HCT116 (cell line): ENCODE measurements around the gene CNOT2. TPM values are rescaled to one million over a fixed set of nuclear protein-coding genes. Genes with fewer than 3 reads are reported as not detected.

ENCODE experiments used
- ATAC-seq: fragments of 200-7000 bp; cut with Tn5 transposase; 2 replicates; pipeline ENCODE4 v1.9.1; 2020; ENCODE audit warnings: mild to moderate bottlenecking, moderate library complexity
- BruUV-seq: library from RNA; stranded (reverse); fragments of 400-500 nt; replicated peaks from 2 replicates; lab custom pipeline; 2021; lab: Mats Ljungman, UMichigan
- CTCF ChIA-PET: fragments of 300-600 bp; sonication (Branson Sonifier 250); formaldehyde crosslinking; loops from one replicate; lab custom pipeline; 2021; ENCODE audit warnings: antibody characterized with exemption; lab: Charles Lee
- POLR2A ChIA-PET: fragments of 300-600, 350-600 bp; sonication (Branson Sonifier 250); formaldehyde crosslinking; loops from one replicate; lab custom pipeline; 2021; ENCODE audit warnings: antibody characterized with exemption; lab: Charles Lee
- RAD21 ChIA-PET, 2 experiments: fragments of 300-600 bp; sonication (Branson Sonifier 250); formaldehyde crosslinking; loops; one replicate each; lab custom pipeline; 2023; ENCODE audit warnings: low total read pairs in 2 of 2; ENCODE audit not compliant: uncharacterized antibody in 2 of 2, unreplicated experiment in 2 of 2, low non-redundant PET in 1 of 2; lab: Charles Lee
- DNase-seq: peaks from one replicate; pipeline ENCODE4 v3.0.0-alpha.2; 2010; ENCODE audit warnings: low read depth, low spot score
- H2AFZ ChIP-seq: fragments of 200-600 bp; shearing (Covaris generic), sonication (generic); 2 replicates; pipeline ENCODE4 v1.6.1; 2017; ENCODE audit warnings: low read depth, mixed run types, mixed read lengths, antibody characterized with exemption, low read length; ENCODE audit not compliant: poor library complexity, severe bottlenecking
- H3K27ac ChIP-seq: 2 replicates; pipeline ENCODE4 v1.5.1; 2012; ENCODE audit warnings: low read depth, low read length
- H3K27me3 ChIP-seq: fragments of 200-600 bp; sonication (generic); 2 replicates; pipeline ENCODE4 v1.6.1; 2016; ENCODE audit warnings: mixed run types, low read length, mixed read lengths; ENCODE audit not compliant: insufficient read depth
- H3K36me3 ChIP-seq, 2 experiments: fragments of 200-500 bp in 1 of 2; fragments of 200-600 bp in 1 of 2; sonication (Bioruptor generic) in 1 of 2; sonication (generic) in 1 of 2; 2 replicates each; pipeline versions ENCODE4 v1.5.1 to v1.6.1; 2014 to 2016; ENCODE audit warnings: low read length in 2 of 2, inconsistent platforms in 1 of 2, mixed read lengths in 1 of 2, mixed run types in 1 of 2; ENCODE audit not compliant: insufficient read depth in 2 of 2, control insufficient read depth in 1 of 2
- H3K4me1 ChIP-seq, 2 experiments: fragments of 200-600 bp in 1 of 2; sonication (generic) in 1 of 2; 2 replicates each; pipeline versions ENCODE4 v1.5.1 to v1.6.1; 2012 to 2017; ENCODE audit warnings: low read length in 2 of 2, inconsistent platforms in 1 of 2, mild to moderate bottlenecking in 1 of 2, mixed read lengths in 1 of 2, mixed run types in 1 of 2, moderate library complexity in 1 of 2; ENCODE audit not compliant: insufficient read depth in 2 of 2, control insufficient read depth in 1 of 2
- H3K4me2 ChIP-seq: fragments of 200-600 bp; sonication (generic); 2 replicates; pipeline ENCODE4 v1.6.1; 2017; ENCODE audit warnings: mixed run types, low read length, mixed read lengths
- H3K4me3 ChIP-seq, 2 experiments: fragments of 200-600 bp in 1 of 2; sonication (generic) in 1 of 2; replicated peaks in 1 of 2; 2 replicates each; pipeline ENCODE4 v1.5.1; 2011 to 2016; ENCODE audit warnings: low read length in 2 of 2, control low read depth in 1 of 2, low read depth in 1 of 2, mild to moderate bottlenecking in 1 of 2, mixed read lengths in 1 of 2, mixed run types in 1 of 2
- H3K79me2 ChIP-seq: fragments of 200-600 bp; sonication (generic); 2 replicates; pipeline ENCODE4 v1.6.1; 2017; ENCODE audit warnings: mild to moderate bottlenecking, mixed run types, low read length, moderate library complexity, mixed read lengths; ENCODE audit not compliant: insufficient read depth
- H3K9ac ChIP-seq: fragments of 200-600 bp; sonication (generic); 2 replicates; pipeline ENCODE4 v1.6.1; 2016; ENCODE audit warnings: low read length, mixed read lengths
- H3K9me2 ChIP-seq: fragments of 200-600 bp; sonication (generic), shearing (Covaris generic); 2 replicates; pipeline ENCODE4 v1.6.1; 2017; ENCODE audit warnings: mixed run types, mild to moderate bottlenecking, moderate library complexity; ENCODE audit not compliant: insufficient read depth
- H3K9me3 ChIP-seq, 2 experiments: fragments of 200-500 bp in 1 of 2; fragments of 200-600 bp in 1 of 2; sonication (Bioruptor generic) in 1 of 2; sonication (generic) in 1 of 2; 2 replicates each; pipeline ENCODE4 v1.6.1; 2014 to 2017; ENCODE audit warnings: low read length in 2 of 2, mixed read lengths in 2 of 2, inconsistent platforms in 1 of 2, low read depth in 1 of 2, mild to moderate bottlenecking in 1 of 2, mixed run types in 1 of 2, moderate library complexity in 1 of 2; ENCODE audit not compliant: control insufficient read depth in 1 of 2, insufficient read depth in 1 of 2
- H4K20me1 ChIP-seq: fragments of 200-600 bp; sonication (generic), shearing (Covaris generic); 2 replicates; pipeline ENCODE4 v1.6.1; 2017; ENCODE audit warnings: mixed run types, mild to moderate bottlenecking, moderate library complexity; ENCODE audit not compliant: insufficient read depth
- ATF3 ChIP-seq: IDR thresholded peaks from 2 replicates; pipeline ENCODE4 v1.6.1; 2012
- CBX3 ChIP-seq: IDR thresholded peaks from 2 replicates; pipeline ENCODE4 v1.6.1; 2012; ENCODE audit warnings: low read depth
- EGR1 ChIP-seq: IDR thresholded peaks from 2 replicates; pipeline ENCODE4 v1.6.1; 2012; ENCODE audit warnings: low read depth
- EZH2phosphoT487 ChIP-seq: fragments of 200-600 bp; IDR thresholded peaks from 2 replicates; pipeline ENCODE4 v1.6.1; 2018; ENCODE audit warnings: antibody characterized with exemption, borderline replicate concordance
- FOSL1 ChIP-seq: IDR thresholded peaks from 2 replicates; pipeline ENCODE4 v1.6.1; 2012; ENCODE audit warnings: low read depth
- MAX ChIP-seq: IDR thresholded peaks from 2 replicates; pipeline ENCODE4 v1.6.1; 2012
- POLR2A ChIP-seq: IDR thresholded peaks from 2 replicates; pipeline ENCODE4 v1.7.0; 2011; ENCODE audit warnings: borderline replicate concordance; ENCODE audit not compliant: insufficient read depth, insufficient read length; ENCODE audit errors: extremely low read depth
- POLR2AphosphoS5 ChIP-seq: IDR thresholded peaks from 2 replicates; pipeline ENCODE4 v1.6.1; 2011; ENCODE audit warnings: mild to moderate bottlenecking, low read depth, low read length, moderate library complexity
- REST ChIP-seq: IDR thresholded peaks from 2 replicates; pipeline ENCODE4 v1.6.1; 2012; ENCODE audit warnings: low read depth
- SP1 ChIP-seq: IDR thresholded peaks from 2 replicates; pipeline ENCODE4 v1.6.1; 2012; ENCODE audit warnings: low read depth
- TCF7L2 ChIP-seq: IDR thresholded peaks from 2 replicates; pipeline ENCODE4 v1.7.0; 2011; ENCODE audit warnings: borderline replicate concordance, inconsistent platforms; ENCODE audit not compliant: insufficient read depth, insufficient read length; ENCODE audit errors: extremely low read depth
- YY1 ChIP-seq: IDR thresholded peaks from 2 replicates; pipeline ENCODE4 v1.6.1; 2011; ENCODE audit warnings: low read length, low read depth, moderate library complexity, mild to moderate bottlenecking; ENCODE audit not compliant: insufficient replicate concordance; ENCODE audit errors: extremely low read depth
- intact Hi-C: fragments of 100-400 bp; cut with micrococcal nuclease; formaldehyde crosslinking; loops from 2 replicates; pipeline ENCODE4 v1.10.0; 2022
- total RNA-seq: library from RNA; stranded (reverse); gene quantifications from one replicate; pipeline ENCODE4 v1.2.1, GENCODE V29; 2021; ENCODE audit not compliant: unreplicated experiment

The CNOT2 gene
- total RNA-seq, 1 experiment from 2014 or later = 58.7 TPM

- TF ChIP-seq MAX (no peak), TCF7L2 (no peak), POLR2A (no peak), EZH2phosphoT487 (no peak), CBX3 (no peak), SP1 (no peak), YY1 (no peak), POLR2AphosphoS5 (no peak), REST (no peak), EGR1 (no peak), ATF3 (no peak), FOSL1 (no peak)
- TF ChIP-seq, all 23 proteins: peak for 0
- Histone ChIP-seq H4K20me1 (peaks cover 23% of the 10 kb centered on the region; the same call in 1 of the 2 replicates), H3K27me3 (no peaks in the 10 kb centered on the region), H3K9me2 (no peaks in the 10 kb centered on the region), H3K27ac (no peak overlapping the region), H3K4me3 (no peak overlapping the region), H3K36me3 (no peaks in the 10 kb centered on the region), H2AFZ (no peak overlapping the region), H3K79me2 (peaks cover 97% of the 10 kb centered on the region), H3K9ac (no peak overlapping the region), H3K9me3 (no peaks in the 10 kb centered on the region), H3K4me2 (no peak overlapping the region), H3K4me1 (no peaks in the 10 kb centered on the region)
- DNase-seq = no peak
- intact Hi-C loops = no loop called here
- CTCF ChIA-PET = no interaction called here
- POLR2A ChIA-PET = no interaction called here
- BruUV-seq = no TSS peak
- no peak for ATAC-seq
- RAD21 ChIA-PET = no interaction called here
These were observed 11.0 kb downstream of the CNOT2 start for GRCh38 chr12:70254225-70254624.
